GF-D8 (cell line): ENCODE data around the gene RAF1.

Source experiments
- DNase-seq: peaks from one replicate; lab custom pipeline; 2025; lab: John Stamatoyannopoulos, UW

The RAF1 gene

GRCh38 chr3:12591456-12591855 is 72.5 kb downstream of the RAF1 start:
- no peak for DNase-seq

DNA sequence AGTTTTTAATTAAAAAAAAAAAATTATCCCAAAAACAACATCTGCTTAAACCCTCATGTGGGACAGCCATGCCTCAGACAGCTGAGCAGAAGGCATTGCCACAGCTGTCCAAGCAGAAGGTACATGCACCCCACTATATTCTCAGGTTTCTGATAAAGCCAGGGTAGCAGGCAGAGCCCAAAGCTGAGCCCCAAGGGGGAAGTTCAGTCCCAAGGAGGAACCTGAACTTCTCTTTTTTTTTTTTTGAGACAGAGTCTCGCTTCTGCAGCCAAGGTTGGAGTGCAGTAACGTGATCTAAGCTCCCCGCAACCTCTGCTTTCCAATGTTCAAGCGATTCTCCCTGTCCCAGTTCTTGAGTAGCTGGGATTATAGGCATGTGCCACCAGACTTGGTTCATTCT is 73.8 kb downstream of the RAF1 start:
- DNase-seq: no peak

- no peak for DNase-seq
These were observed 75.6 kb downstream of the RAF1 start for GRCh38 chr3:12588039-12589009.

DNA sequence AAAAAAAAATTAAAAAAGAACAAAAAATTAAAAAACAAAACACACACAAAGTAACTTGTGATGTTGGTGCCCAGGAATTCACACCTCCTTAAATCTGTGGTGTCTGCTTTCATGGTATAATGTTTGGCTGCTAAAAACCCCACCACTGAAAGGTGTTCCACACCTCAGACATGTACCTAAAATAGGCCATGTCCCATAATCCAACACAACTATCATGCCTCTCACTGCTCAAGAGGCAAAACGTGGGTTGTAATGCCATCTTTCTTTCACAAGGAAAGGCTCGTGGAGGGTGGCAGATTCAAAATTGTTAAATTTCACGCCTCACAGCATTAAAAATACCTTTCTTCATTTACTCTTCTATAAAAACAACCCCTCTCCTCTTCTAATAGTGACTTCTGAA is 77.5 kb downstream of the RAF1 start:
- no peak for DNase-seq

DNA sequence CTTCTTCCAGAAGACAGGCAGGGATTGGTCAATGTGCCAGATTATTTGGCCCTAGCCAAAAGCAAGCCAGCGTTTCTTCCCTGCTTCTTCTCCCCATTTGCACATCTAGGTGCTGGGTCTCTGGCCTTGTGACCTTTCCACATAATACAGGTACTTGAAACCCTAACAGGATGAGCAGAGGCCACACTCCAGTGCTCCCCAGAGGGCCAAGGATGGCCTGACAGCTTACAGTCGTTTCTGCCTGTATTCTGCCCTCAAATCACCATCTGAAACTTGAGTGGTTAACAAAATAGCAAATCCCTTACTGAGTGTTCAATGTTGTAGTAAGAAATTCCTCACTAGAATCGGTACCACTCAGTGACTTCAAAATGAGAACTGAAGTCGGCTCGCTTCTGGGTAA is 77.9 kb downstream of the RAF1 start:
- no peak for DNase-seq

DNA sequence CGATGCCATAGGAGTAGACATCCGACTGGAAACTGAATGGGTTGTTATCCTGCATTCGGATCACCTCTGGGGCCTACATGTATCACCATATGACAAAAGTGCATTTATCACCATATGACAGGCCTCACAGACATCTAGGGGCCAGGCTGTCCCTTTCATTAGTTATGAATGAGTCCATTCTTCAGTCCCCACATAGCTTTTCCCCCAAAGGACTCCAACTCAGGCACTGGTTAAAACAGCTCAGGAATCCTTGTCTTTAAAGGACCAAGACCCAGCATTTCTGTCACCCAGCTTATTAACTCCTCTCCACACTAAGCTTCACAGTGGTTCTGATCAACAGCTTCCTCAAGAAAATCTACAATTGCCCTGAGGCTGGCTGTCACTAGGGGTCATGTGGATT is 78.7 kb downstream of the RAF1 start:
- no peak for DNase-seq

DNA sequence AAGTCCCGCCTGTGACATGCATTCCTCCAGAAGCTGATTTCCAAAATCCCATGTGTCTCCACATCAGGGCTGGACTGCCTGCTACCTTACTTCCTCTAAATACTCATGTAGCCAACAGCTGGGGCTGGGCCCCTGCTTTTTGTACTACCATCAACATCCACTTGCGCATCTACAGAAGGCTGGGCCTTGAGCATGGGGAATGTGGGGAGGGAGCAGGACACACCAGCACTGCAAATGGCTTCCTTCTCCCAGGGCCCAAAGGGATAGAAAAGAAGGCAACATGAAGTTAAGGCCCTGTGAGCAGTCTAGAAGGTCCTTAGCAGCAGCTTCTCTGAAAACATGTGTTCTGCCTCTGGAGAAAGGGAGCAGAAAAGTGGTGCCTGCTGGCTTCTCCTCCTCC is 79.8 kb downstream of the RAF1 start:
- DNase-seq: no peak

DNA sequence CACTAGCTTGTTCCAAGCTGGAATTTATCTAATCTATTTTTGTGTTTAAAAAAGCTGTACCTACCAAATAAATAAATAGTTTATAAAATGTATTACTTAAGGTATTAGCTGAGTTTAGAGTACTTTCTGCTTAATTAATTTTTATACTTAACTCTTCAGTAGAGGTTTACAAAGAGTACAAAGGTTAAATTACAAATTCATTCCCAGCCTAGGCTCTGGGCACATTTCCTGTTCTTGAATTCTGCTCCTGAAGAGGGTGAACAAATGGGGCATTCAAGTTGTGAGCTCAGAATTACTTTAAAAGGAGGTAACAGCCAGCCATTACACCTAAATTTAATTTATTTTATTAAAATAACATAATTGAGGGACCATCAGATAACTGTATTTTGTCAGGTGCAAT is 80.6 kb downstream of the RAF1 start:
- no peak for DNase-seq

GRCh38 chr3:12582730-12583129 is 81.2 kb downstream of the RAF1 start:
- DNase-seq: no peak

GRCh38 chr3:12579905-12580304 is 84.0 kb downstream of the RAF1 start:
- DNase-seq: no peak

DNA sequence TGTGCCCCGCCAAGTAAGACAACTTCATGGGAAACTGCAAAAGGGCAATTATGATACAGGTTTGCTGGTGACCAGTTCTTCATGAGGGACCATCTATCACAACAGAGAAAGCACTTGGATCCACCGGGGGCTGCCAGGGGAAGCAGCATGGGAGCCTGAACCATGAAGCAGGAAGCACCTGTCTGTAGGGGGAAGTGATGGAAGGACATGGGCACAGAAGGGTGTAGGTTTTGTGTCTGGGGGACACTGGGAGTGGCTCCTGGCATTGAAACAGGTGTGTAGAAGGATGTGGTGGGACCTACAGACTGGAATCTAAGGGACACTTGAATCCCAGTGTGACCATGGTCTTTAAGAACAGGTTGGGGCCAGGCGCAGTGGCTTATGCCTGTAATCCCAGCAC is 84.5 kb downstream of the RAF1 start:
- DNase-seq: no peak

- DNase-seq: no peak
These were observed 85.2 kb downstream of the RAF1 start for GRCh38 chr3:12578742-12579141.

DNA sequence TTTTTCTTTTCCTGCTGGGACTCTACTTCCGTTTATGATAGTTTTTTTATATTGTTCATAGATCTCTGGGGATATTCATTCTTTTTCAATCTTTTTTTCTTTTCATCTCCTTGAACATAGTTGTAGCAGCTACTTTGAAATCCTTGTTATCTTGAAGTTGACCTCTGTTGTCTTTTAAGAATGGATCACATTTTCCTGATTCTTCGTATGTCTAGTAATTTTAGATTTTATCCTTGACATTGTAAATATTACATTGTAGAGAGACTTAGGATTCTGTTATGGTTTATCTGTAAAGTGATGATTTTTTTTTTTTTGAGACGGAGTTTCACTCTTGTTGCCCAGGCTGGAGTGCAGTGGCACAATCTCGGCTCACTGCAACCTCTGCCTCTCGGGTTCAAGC is 86.5 kb downstream of the RAF1 start:
- no peak for DNase-seq

DNA sequence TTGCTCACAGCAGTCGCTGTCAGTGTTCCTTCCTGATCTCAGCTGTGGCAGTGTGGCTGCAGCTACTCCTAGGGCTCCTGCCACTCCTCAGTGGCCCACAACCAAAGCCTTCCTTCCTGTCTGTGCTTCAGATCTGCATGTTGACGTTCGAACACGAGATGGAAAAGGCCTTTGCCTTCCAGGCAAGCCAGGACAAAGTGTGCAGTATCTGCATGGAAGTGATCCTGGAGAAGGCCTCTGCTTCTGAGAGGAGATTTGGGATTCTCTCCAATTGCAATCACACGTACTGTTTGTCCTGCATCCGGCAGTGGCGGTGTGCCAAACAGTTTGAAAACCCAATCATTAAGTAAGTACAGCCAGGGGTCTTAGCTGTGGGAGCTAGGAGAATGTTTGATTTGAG is 89.3 kb downstream of the RAF1 start:
- DNase-seq: no peak

DNA sequence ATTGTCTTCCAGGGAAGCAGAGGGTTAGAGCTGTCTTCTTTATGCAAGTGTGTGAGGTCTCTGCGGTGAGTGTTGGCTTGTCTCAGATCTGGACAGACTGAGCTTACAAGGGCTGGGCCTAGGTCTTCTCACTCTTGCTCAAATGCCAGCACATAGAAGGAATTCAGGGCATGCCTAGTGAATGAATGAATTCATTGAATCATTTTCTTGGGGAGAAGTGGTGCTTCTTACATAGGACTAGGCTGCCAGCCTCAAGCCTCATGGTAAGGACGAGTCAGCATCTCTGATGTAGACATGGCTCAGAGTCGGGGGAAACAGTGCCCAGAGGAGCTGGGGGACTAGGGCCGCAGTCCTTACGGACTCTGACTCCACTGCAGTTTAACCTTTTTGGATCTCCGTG is 89.8 kb downstream of the RAF1 start:
- DNase-seq: no peak

DNA sequence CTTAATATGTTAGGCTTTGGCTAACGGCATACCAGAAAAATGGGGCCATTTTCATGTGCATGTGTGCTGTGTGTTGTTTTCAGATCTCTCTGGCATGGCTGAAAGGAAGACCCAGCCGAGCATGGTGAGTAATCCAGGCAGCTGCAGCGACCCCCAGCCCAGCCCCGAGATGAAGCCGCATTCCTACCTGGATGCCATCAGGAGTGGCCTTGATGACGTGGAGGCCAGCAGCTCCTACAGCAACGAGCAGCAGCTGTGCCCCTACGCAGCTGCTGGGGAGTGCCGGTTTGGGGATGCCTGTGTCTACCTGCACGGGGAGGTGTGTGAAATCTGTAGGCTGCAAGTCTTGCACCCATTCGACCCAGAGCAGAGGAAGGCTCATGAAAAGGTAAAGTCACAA is 91.9 kb downstream of the RAF1 start:
- DNase-seq: no peak

DNA sequence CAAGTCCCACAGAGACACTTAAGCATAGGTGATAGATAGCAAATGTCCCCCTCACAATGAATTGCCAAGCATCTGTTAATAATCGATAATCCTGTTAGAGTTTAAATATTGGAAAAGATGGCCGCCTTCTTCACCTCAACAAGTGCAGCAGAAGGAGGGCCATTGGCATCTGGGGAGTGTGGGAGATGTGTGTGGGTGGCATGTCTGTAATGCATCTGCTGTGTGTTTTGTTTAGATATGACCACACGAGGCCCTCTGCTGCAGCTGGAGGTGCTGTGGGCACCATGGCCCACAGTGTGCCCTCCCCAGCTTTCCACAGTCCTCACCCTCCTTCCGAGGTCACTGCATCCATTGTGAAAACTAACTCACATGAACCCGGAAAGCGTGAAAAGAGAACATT is 94.1 kb downstream of the RAF1 start:
- DNase-seq: no peak

DNA sequence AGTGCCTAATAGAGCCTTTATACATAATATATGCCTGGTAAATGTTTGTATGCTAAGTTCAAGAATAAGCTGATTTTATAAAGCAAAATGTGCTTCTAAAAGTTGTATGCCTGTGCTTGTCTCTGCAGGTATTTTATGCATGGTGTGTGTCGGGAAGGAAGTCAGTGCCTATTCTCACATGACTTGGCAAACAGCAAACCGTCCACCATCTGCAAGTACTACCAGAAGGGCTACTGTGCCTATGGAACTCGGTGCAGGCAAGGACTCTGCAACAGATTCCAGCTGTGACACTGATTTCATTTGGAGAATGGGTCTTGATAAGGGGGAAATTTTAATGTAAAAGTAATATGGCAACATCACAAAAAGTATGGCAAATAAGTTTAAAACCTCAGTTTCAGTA is 95.2 kb downstream of the RAF1 start:
- DNase-seq: no peak

DNA sequence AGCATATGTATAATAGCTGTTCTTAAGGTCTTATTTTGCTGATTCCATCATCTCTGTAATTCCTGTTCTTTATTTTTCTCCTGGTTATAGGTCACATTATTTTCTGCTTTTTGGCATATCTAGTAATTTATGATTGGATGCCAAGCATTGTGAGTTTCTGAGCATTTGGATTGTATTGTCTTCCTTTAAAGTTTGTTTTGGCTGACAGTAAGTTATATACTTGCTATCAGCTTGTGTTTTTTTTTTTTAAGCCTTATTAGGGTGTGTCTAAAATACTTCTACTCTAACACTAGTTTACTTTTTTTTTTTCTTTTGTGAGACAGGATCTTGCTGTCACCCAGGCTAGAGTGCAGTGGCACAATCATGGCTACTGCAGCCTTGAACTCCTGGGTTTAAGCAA is 96.9 kb downstream of the RAF1 start:
- DNase-seq: no peak

- no peak for DNase-seq
These were observed 101.5 kb downstream of the RAF1 start for GRCh38 chr3:12562451-12562850.

- no peak for DNase-seq
These were observed 102.5 kb downstream of the RAF1 start for GRCh38 chr3:12561397-12561796.

DNA sequence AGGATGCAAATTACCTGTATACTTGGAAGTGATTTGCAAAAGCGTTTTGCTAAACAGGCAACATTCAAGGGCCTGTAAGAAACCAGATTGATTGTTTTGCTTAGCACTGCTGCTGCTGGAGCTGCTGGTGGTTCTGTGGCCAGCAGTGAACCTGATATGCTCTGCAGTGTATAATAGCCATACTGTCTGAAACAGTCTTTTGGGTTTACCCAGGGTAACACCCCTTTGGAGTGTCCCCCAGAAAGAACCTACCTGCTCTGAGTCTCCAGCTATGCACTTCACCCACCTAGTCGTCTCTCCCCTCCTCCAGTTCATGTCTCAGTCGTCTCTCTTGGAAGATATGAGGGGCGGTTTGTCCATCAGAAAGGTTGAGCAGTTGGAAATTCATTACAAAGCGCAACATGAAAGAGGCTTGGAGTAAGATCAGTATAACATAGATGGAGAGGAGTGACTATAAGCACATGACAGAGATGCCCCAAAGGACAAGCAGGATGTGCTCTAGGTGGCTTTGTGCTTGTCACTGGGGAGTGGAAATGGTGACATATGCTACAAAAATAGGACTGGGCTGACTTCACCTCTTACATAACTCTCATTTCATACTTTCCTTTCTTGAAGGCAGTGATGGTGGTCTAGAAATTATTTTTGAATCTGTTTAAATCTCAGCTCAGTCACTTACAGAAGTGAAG is 103.3 kb downstream of the RAF1 start:
- DNase-seq: no peak

GRCh38 chr3:12559520-12559919 is 104.4 kb downstream of the RAF1 start:
- DNase-seq: no peak

DNA sequence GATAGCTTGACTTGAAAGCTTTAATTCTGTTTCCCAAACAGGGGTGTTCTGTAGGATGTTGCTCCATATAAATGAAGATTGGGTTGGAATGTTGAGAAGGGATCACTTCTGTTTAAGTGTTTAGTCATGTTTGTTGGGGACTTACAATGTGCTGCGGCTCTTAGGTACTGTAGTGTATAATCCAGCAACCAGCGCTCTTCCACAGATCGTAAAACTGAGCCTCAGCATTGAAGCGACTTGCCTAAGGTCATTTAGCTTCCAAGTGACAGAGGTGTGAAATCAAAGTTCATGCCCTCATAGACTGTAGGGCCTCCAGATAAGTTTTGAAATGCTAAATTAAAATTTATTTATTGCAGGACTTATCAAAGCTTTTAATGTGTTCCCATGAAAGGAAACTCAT is 105.2 kb downstream of the RAF1 start:
- DNase-seq: no peak
